GM12864 (cell line): ENCODE results near the gene KCNQ1.

ENCODE experiments used
- DNase-seq: peaks from one replicate; pipeline ENCODE4 v3.0.0-alpha.2; 2011; ENCODE audit warnings: low read depth
- H3K4me3 ChIP-seq: 2 replicates; pipeline ENCODE4 v1.5.1; 2011; ENCODE audit warnings: mild to moderate bottlenecking, low read depth, low read length, control low read depth
- CTCF ChIP-seq: IDR thresholded peaks from 2 replicates; pipeline ENCODE4 v1.5.1; 2011; ENCODE audit warnings: low read depth, mild to moderate bottlenecking, moderate library complexity, low read length, control low read depth, inconsistent platforms; ENCODE audit errors: missing control alignments

KCNQ1 gene

GRCh38 chr11:2657697-2658284 is 213.0 kb downstream of the KCNQ1 start:
- TF ChIP-seq CTCF, result no peak
- no peak overlapping the region for H3K4me3 ChIP-seq
- no peak for DNase-seq

GRCh38 chr11:2660357-2660939 is 215.6 kb downstream of the KCNQ1 start:
- DNase-seq, result no peak
- no peak for TF ChIP-seq CTCF
- no peak overlapping the region for H3K4me3 ChIP-seq

GRCh38 chr11:2661173-2662023 is 216.6 kb downstream of the KCNQ1 start:
- H3K4me3 ChIP-seq, result no peak overlapping the region
- no peak for TF ChIP-seq CTCF
- no peak for DNase-seq

- no peak for DNase-seq
- no peak for TF ChIP-seq CTCF
- H3K4me3 ChIP-seq, result no peak overlapping the region
These were observed 217.2 kb downstream of the KCNQ1 start for GRCh38 chr11:2662024-2662312.

GRCh38 chr11:2662430-2663299 is 217.9 kb downstream of the KCNQ1 start:
- DNase-seq, result no peak
- no peak overlapping the region for H3K4me3 ChIP-seq
- no peak for TF ChIP-seq CTCF

- no peak for DNase-seq
- H3K4me3 ChIP-seq, result no peak overlapping the region
- TF ChIP-seq CTCF, result no peak
These were observed 218.7 kb downstream of the KCNQ1 start for GRCh38 chr11:2663506-2663905.
